HUES48 (cell line): ENCODE measurements around the gene BRCA2.
A peak's percentile ranks its signal among the peaks of the same experiment; 100 is the strongest.

Experiments used
- H3K27ac ChIP-seq: one replicate; pipeline ENCODE4 v1.7.0; 2013; ENCODE audit warnings: low read depth, low read length, inconsistent platforms
- H3K27me3 ChIP-seq: 2 replicates; pipeline ENCODE4 v1.6.1; 2013; ENCODE audit warnings: mild to moderate bottlenecking, low read length; ENCODE audit not compliant: control insufficient read depth, insufficient read depth
- H3K36me3 ChIP-seq: 2 replicates; pipeline ENCODE4 v1.6.1; 2013; ENCODE audit warnings: low read length; ENCODE audit not compliant: control insufficient read depth, insufficient read depth
- H3K4me1 ChIP-seq: 2 replicates; pipeline ENCODE4 v1.6.1; 2013; ENCODE audit warnings: mild to moderate bottlenecking, low read length; ENCODE audit not compliant: control insufficient read depth, insufficient read depth
- H3K4me3 ChIP-seq: 2 replicates; pipeline ENCODE4 v1.5.1; 2013; ENCODE audit warnings: mild to moderate bottlenecking, low read depth, low read length
- H3K9ac ChIP-seq: 2 replicates; pipeline ENCODE4 v1.6.1; 2013; ENCODE audit warnings: mild to moderate bottlenecking, low read depth, low read length, moderate library complexity
- H3K9me3 ChIP-seq: 2 replicates; pipeline ENCODE4 v1.6.1; 2013; ENCODE audit warnings: low read length; ENCODE audit not compliant: control insufficient read depth, insufficient read depth

BRCA2 gene

DNA sequence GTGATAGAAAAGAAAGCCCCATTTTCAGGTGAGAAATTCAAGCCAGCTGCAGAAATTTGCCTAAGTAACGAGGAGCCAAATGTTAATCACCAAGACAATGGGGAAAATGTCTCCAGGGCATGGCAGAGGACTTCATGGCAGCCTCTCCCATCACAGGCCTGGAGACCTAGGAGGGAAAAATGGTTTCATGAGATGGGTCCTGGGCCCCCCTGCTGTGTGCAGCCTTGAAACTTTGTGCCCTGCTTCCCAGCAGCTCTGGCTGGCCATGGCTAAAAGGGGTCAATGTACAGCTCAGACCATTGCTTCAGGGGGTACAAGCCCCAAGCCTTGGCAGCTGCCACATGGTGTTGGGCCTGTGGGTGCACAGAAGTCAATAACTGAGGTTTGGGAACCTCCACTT is 102.7 kb downstream of the BRCA2 start:
- Histone ChIP-seq H3K27me3 (no peaks in the 10 kb centered on the region), H3K9me3 (peaks cover 4% of the 10 kb centered on the region), H3K27ac (no peak overlapping the region), H3K4me3 (no peak overlapping the region), H3K4me1 (0 out of 2 replicates have a peak, but pooled peaks cover 4% of the 10 kb centered on the region), H3K9ac (no peak overlapping the region), H3K36me3 (no peaks in the 10 kb centered on the region)

DNA sequence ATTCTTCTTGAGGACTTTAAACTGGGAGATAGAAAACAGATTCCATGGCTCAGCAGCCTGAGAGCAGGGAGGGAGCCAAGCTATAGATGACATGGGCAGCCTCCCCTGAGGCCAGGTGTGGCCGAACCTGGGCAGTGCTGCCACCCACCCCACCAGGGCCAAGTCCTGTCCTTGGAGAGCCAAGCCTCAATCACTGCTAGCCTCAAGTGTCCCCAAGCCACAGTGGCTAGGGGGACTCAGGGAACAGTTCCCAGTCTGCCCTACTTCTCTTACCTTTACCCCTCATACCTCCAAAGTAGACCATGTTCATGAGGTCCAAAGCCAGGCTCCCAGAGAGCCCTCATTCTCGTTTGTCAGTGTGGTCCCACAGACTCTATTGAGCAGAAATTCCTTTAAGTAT is 104.6 kb downstream of the BRCA2 start:
- Histone ChIP-seq H3K4me1 (0 out of 2 replicates have a peak, but pooled peaks cover 4% of the 10 kb centered on the region), H3K27me3 (no peaks in the 10 kb centered on the region), H3K9ac (no peak overlapping the region), H3K4me3 (no peak overlapping the region), H3K9me3 (peaks cover 4% of the 10 kb centered on the region), H3K27ac (no peak overlapping the region), H3K36me3 (no peaks in the 10 kb centered on the region)

DNA sequence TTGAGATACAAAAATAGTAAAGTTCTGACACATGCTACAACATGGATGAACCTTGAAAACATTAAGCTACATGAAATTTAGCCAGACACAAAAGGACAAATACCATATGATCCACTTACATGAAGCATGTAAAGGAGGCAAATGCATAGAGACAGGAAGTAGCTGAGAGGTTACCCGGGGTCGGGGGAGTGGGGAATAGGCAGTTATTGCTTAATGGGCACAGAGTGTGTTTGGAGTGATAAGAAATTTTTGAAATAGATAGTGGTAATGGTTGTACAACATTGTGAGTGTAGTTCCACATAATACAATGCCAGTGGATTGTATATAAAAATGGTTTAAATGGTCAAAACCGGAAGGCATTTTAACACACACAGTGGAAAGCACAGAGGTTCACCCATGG is 108.3 kb downstream of the BRCA2 start:
- H3K4me3 ChIP-seq: no peak overlapping the region
- H3K36me3 ChIP-seq: no peaks in the 10 kb centered on the region
- no peaks in the 10 kb centered on the region for H3K9me3 ChIP-seq
- H3K27me3 ChIP-seq: peaks cover 16% of the 10 kb centered on the region
- no peak overlapping the region for H3K27ac ChIP-seq
- H3K4me1 ChIP-seq: peaks cover 8% of the 10 kb centered on the region; the same call in 1 of the 2 replicates
- H3K9ac ChIP-seq: no peak overlapping the region

- no peaks in the 10 kb centered on the region for H3K9me3 ChIP-seq
- H3K9ac ChIP-seq: no peak overlapping the region
- H3K27ac ChIP-seq: no peak overlapping the region
- peaks cover 8% of the 10 kb centered on the region; the same call in 1 of the 2 replicates for H3K4me1 ChIP-seq
- H3K36me3 ChIP-seq: no peaks in the 10 kb centered on the region
- peaks cover 16% of the 10 kb centered on the region for H3K27me3 ChIP-seq
- no peak overlapping the region for H3K4me3 ChIP-seq
Observed at GRCh38 chr13:32425158-32425557, 109.8 kb downstream of the BRCA2 start.

- no peaks in the 10 kb centered on the region for H3K9me3 ChIP-seq
- no peak overlapping the region for H3K27ac ChIP-seq
- H3K36me3 ChIP-seq: no peaks in the 10 kb centered on the region
- peaks cover 8% of the 10 kb centered on the region; the same call in 1 of the 2 replicates for H3K4me1 ChIP-seq
- H3K4me3 ChIP-seq: peak overlapping the region; percentile 82
- H3K9ac ChIP-seq: no peak overlapping the region
- H3K27me3 ChIP-seq: peaks cover 16% of the 10 kb centered on the region
Observed at GRCh38 chr13:32426191-32426989, 111.1 kb downstream of the BRCA2 start.

GRCh38 chr13:32426990-32427851 is 111.9 kb downstream of the BRCA2 start:
- Histone ChIP-seq H3K36me3 (no peaks in the 10 kb centered on the region), H3K27ac (peak overlapping the region; percentile 48), H3K27me3 (peaks cover 16% of the 10 kb centered on the region), H3K9me3 (no peaks in the 10 kb centered on the region), H3K9ac (no peak overlapping the region), H3K4me1 (peaks cover 8% of the 10 kb centered on the region; the same call in 1 of the 2 replicates), H3K4me3 (peak overlapping the region; percentile 82)

DNA sequence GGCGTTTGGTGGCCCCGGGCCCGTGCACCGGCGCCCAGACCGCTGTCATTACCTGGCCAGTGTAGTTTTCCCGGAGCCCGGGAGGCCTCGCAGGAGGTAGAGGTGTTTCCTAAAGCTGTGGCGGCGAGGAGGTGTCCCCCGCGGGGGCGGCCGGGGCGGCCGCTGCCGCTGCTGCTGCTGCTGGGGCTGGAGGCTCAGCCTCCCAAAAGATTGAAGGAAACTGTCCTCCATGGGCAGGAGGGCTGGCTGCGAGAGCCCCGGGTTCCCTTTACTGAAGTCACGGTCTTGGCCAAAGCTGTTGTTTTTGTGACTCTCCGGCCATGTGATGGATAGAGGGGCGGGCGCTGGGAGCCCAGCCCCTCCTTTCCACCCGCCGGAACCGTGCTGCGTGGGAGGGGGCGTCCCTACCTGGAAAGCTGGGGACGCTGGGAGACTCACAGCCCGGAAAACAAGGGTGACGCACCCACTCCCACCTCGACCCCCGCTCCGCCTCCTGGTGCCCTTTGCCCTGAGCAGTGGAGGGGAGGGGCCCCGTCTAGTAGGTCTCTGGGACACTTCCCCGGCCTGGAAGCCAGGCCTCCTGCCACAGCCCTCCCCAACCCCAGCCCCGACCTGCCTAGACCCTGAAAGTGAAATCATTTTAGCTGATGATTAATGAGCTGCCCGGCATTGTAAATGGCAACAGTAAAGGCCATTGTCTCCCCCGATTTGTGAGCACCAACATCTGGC is 112.7 kb downstream of the BRCA2 start, which contains the start of gene N4BP2L1:
Gene N4BP2L1, minus strand, starts transcription at position 279 of the 729 bp plus-strand sequence. Its CDS starts 48 bp downstream, at position 231.
- Histone ChIP-seq H3K9me3 (no peaks in the 10 kb centered on the region), H3K9ac (no peak within 1 kb of the TSS), H3K27ac (peak within 1 kb of the TSS; percentile 48), H3K4me1 (peaks cover 8% of the 10 kb centered on the region; the same call in 1 of the 2 replicates), H3K27me3 (peaks cover 16% of the 10 kb centered on the region), H3K4me3 (peak within 1 kb of the TSS; percentile 82), H3K36me3 (no peaks in the 10 kb centered on the region)

DNA sequence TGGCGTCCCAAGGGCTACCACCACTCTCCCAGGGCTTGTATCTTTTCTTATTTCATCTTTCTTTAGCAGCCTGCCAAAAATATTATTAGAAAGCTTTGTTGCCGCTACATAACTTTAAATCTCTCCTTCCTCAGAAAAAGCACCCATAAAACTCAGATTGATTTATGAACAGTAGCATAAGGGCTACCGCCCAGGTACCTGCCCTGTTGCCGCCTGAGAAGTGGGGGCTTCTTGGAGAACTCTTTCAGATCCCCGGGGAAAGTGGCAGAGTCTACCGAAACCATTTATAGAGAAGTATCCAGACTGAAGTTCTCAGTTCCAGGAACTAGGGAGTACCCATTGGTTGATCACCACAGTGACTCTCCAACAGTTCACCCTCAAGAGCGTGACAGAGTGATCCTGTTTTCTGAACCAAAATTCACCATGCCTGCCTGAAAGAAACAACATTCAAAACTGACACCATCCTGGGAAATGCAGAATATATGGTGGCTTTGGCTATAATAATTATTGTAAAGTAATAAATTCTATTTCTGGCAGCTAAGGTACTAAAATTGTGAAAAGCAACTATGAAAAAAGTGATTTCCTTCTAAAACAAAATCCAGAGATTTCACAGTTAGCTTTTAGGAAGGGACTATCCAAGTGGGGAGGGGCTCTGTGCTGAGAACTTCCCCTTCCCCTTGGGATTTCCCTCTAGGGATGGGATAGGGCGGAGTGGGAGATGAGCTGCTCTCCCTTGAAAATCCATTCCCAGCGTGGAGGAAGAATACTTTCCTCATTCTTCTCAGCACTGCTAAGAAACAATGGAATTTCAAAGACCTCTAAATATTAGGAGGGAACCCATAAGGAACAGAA is 113.5 kb downstream of the BRCA2 start:
- H3K27me3 ChIP-seq: peaks cover 16% of the 10 kb centered on the region
- H3K9ac ChIP-seq: no peak overlapping the region
- H3K36me3 ChIP-seq: no peaks in the 10 kb centered on the region
- H3K27ac ChIP-seq: peak overlapping the region; percentile 48
- no peaks in the 10 kb centered on the region for H3K9me3 ChIP-seq
- H3K4me1 ChIP-seq: peaks cover 8% of the 10 kb centered on the region; the same call in 1 of the 2 replicates
- H3K4me3 ChIP-seq: peak overlapping the region; percentile 82

DNA sequence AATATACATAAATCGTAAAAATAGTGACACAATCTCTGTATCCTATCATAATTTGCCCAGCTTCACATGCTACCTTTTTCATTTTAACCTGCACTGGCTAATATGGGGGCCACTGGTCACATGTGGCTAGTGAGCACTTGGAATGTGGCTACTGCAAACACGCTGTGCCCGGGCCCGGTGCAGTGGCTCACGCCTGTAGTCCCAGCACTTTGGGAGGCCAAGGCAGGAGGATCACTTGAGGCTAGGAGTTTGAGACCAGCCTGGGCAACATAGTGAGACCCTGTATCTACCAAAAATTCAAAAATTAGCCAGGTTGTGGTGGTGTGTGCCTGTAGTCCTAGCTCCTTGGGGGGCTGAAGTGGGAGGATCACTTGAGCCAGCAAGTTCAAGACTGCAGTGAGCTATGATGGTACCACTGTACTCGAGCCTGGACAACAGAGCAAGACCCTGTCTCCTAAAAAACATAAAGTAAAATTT is 114.2 kb downstream of the BRCA2 start:
- Histone ChIP-seq H3K27ac (no peak overlapping the region), H3K9me3 (no peaks in the 10 kb centered on the region), H3K9ac (no peak overlapping the region), H3K36me3 (no peaks in the 10 kb centered on the region), H3K4me3 (no peak overlapping the region), H3K4me1 (peaks cover 8% of the 10 kb centered on the region; the same call in 1 of the 2 replicates), H3K27me3 (peaks cover 16% of the 10 kb centered on the region)
